HEK293 (cell line): ENCODE data around the gene SARS2.

ENCODE experiments used
- CTCF ChIP-seq: fragments of 450-650 bp; formaldehyde crosslinking; IDR thresholded peaks from 2 replicates; pipeline ENCODE4 v1.5.1; 2016; ENCODE audit warnings: missing biosample characterization, missing genetic modification characterization
- KLF1 ChIP-seq: fragments of 450-650 bp; formaldehyde crosslinking; IDR thresholded peaks from 2 replicates; pipeline ENCODE4 v1.5.1; 2016; ENCODE audit warnings: missing biosample characterization, missing genetic modification characterization
- MYNN ChIP-seq: fragments of 450-650 bp; formaldehyde crosslinking; IDR thresholded peaks from 2 replicates; pipeline ENCODE4 v1.5.1; 2016; ENCODE audit warnings: missing biosample characterization, missing genetic modification characterization, borderline replicate concordance
- TCF7L2 ChIP-seq: IDR thresholded peaks from 2 replicates; pipeline ENCODE4 v1.6.1; 2011; ENCODE audit warnings: low read depth, mild to moderate bottlenecking, inconsistent platforms, low read length, moderate library complexity, borderline replicate concordance
- YY1 ChIP-seq: fragments of 450-650 bp; formaldehyde crosslinking; IDR thresholded peaks from 2 replicates; pipeline ENCODE4 v1.5.1; 2018; ENCODE audit warnings: missing biosample characterization, missing genetic modification characterization
- ZBTB8A ChIP-seq: fragments of 450-650 bp; formaldehyde crosslinking; IDR thresholded peaks from 2 replicates; pipeline ENCODE4 v1.5.1; 2016; ENCODE audit warnings: missing biosample characterization, missing genetic modification characterization
- ZFHX2 ChIP-seq: fragments of 450-650 bp; formaldehyde crosslinking; conservative IDR thresholded peaks from 2 replicates; pipeline ENCODE4 v1.5.1; 2016; ENCODE audit warnings: missing biosample characterization, missing genetic modification characterization
- ZNF114 ChIP-seq: fragments of 450-650 bp; formaldehyde crosslinking; IDR thresholded peaks from 2 replicates; pipeline ENCODE4 v1.5.0; 2017; ENCODE audit warnings: missing biosample characterization, missing genetic modification characterization
- ZNF274 ChIP-seq, 2 experiments: fragments of 200-500 bp in 1 of 2; fragments of 450-650 bp in 1 of 2; sonication (Bioruptor generic) in 1 of 2; formaldehyde crosslinking in 1 of 2; IDR thresholded peaks; 2 replicates each; pipeline versions ENCODE4 v1.5.1 to v1.6.1; 2014 to 2016; ENCODE audit warnings: borderline replicate concordance in 1 of 2, inconsistent platforms in 1 of 2, low read length in 1 of 2, missing biosample characterization in 1 of 2, missing genetic modification characterization in 1 of 2
- ZNF561 ChIP-seq: fragments of 450-650 bp; IDR thresholded peaks from 2 replicates; pipeline ENCODE4 v1.5.1; 2018; ENCODE audit warnings: missing biosample characterization, missing genetic modification characterization, borderline replicate concordance
- ZNF571 ChIP-seq: fragments of 450-650 bp; formaldehyde crosslinking; IDR thresholded peaks from 2 replicates; pipeline ENCODE4 v1.5.0; 2017; ENCODE audit warnings: missing biosample characterization, missing genetic modification characterization
- ZSCAN23 ChIP-seq: fragments of 450-650 bp; formaldehyde crosslinking; IDR thresholded peaks from 2 replicates; pipeline ENCODE4 v1.5.1; 2016; ENCODE audit warnings: missing biosample characterization, missing genetic modification characterization
- TF ChIP-seq, protein P1 (sequence below): fragments of 450-650 bp; formaldehyde crosslinking; IDR thresholded peaks from 2 replicates; pipeline ENCODE4 v1.5.1; 2016; ENCODE audit warnings: missing biosample characterization, missing genetic modification characterization

GRCh38 chr19:38894968-38895367 lies 35.6 kb downstream of the SARS2 start:
- TF ChIP-seq CTCF (tag by site-specific recombination) (no peak), ZBTB8A (tag by site-specific recombination) (no peak), ZSCAN23 (no peak), ZNF571 (tag by site-specific recombination) (no peak), ZNF561 (tag by site-specific recombination) (no peak), KLF1 (tag by site-specific recombination) (no peak), ZNF114 (tag by site-specific recombination) (no peak), TCF7L2 (no peak), MYNN (tag by site-specific recombination) (no peak), ZNF274 (IDR thresholded peaks at IDR 0.05; ENCODE audit: low read length) (no peak), ZNF274 (tag by site-specific recombination; IDR thresholded peaks at IDR 0.05; ENCODE audit: borderline replicate concordance) (no peak), YY1 (tag by site-specific recombination) (no peak), ZFHX2 (no peak)
- TF ChIP-seq, protein P1, sequence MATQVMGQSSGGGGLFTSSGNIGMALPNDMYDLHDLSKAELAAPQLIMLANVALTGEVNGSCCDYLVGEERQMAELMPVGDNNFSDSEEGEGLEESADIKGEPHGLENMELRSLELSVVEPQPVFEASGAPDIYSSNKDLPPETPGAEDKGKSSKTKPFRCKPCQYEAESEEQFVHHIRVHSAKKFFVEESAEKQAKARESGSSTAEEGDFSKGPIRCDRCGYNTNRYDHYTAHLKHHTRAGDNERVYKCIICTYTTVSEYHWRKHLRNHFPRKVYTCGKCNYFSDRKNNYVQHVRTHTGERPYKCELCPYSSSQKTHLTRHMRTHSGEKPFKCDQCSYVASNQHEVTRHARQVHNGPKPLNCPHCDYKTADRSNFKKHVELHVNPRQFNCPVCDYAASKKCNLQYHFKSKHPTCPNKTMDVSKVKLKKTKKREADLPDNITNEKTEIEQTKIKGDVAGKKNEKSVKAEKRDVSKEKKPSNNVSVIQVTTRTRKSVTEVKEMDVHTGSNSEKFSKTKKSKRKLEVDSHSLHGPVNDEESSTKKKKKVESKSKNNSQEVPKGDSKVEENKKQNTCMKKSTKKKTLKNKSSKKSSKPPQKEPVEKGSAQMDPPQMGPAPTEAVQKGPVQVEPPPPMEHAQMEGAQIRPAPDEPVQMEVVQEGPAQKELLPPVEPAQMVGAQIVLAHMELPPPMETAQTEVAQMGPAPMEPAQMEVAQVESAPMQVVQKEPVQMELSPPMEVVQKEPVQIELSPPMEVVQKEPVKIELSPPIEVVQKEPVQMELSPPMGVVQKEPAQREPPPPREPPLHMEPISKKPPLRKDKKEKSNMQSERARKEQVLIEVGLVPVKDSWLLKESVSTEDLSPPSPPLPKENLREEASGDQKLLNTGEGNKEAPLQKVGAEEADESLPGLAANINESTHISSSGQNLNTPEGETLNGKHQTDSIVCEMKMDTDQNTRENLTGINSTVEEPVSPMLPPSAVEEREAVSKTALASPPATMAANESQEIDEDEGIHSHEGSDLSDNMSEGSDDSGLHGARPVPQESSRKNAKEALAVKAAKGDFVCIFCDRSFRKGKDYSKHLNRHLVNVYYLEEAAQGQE (tag by site-specific recombination) = no peak
